Body of pancreas (tissue), 4 donors: Measurements from ENCODE around the gene PAPPA2.

Source experiments
- POLR2A ChIP-seq, 3 donors: fragments of 450-650 bp; IDR thresholded peaks; one replicate each; pipeline ENCODE4 v1.6.1; 2016; ENCODE audit warnings: antibody characterized with exemption in 3 of 3, mild to moderate bottlenecking in 2 of 3
- TF ChIP-seq, protein P1 (sequence below), 7 experiments: fragments of 450-650 bp in 4 of 7; fragments of 200-600 bp in 3 of 7; sonication (generic) in 3 of 7; IDR thresholded peaks; one replicate each; pipeline ENCODE4 v1.5.1; 2016 to 2019; ENCODE audit warnings: antibody characterized with exemption in 7 of 7

GRCh38 chr1:176539018-176539417 is 76.0 kb downstream of the PAPPA2 start:
- TF ChIP-seq, protein P1, sequence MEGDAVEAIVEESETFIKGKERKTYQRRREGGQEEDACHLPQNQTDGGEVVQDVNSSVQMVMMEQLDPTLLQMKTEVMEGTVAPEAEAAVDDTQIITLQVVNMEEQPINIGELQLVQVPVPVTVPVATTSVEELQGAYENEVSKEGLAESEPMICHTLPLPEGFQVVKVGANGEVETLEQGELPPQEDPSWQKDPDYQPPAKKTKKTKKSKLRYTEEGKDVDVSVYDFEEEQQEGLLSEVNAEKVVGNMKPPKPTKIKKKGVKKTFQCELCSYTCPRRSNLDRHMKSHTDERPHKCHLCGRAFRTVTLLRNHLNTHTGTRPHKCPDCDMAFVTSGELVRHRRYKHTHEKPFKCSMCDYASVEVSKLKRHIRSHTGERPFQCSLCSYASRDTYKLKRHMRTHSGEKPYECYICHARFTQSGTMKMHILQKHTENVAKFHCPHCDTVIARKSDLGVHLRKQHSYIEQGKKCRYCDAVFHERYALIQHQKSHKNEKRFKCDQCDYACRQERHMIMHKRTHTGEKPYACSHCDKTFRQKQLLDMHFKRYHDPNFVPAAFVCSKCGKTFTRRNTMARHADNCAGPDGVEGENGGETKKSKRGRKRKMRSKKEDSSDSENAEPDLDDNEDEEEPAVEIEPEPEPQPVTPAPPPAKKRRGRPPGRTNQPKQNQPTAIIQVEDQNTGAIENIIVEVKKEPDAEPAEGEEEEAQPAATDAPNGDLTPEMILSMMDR (IDR thresholded peaks at IDR 0.05), result no peak
- no peak for TF ChIP-seq POLR2A (IDR thresholded peaks at IDR 0.05)
